HepG2 (cell line): ENCODE data around the gene GPBAR1. TPM values are rescaled to one million over a fixed set of nuclear protein-coding genes. Genes with fewer than 3 reads are reported as not detected.

Source experiments
- AGO2 ChIP-seq: fragments of 200-400 bp; formaldehyde crosslinking; optimal IDR thresholded peaks from 2 replicates; pipeline ENCODE3; 2017; ENCODE audit warnings: mild to moderate bottlenecking, low read depth, low read length, moderate library complexity
- ARNT2 ChIP-seq: sonication (generic); formaldehyde crosslinking; IDR thresholded peaks from 2 replicates; pipeline ENCODE4 v1.8.0; 2022; ENCODE audit warnings: mild to moderate bottlenecking, low read depth, missing genetic modification reagents, moderate library complexity
- DPF2 ChIP-seq: sonication (generic); formaldehyde crosslinking; IDR thresholded peaks from 2 replicates; pipeline ENCODE4 v1.4.0; 2020; ENCODE audit warnings: mild to moderate bottlenecking, low read depth, missing genetic modification reagents, borderline replicate concordance
- ETV6 ChIP-seq: sonication (generic); formaldehyde crosslinking; conservative IDR thresholded peaks from 2 replicates; pipeline ENCODE4 v1.4.0; 2020; ENCODE audit warnings: missing genetic modification reagents
- GFI1 ChIP-seq: sonication (generic); formaldehyde crosslinking; IDR thresholded peaks from 2 replicates; pipeline ENCODE4 v1.5.0; 2020; ENCODE audit warnings: missing genetic modification reagents, mild to moderate bottlenecking, borderline replicate concordance
- GZF1 ChIP-seq: sonication (generic); formaldehyde crosslinking; IDR thresholded peaks from 2 replicates; pipeline ENCODE4 v1.5.1; 2020; ENCODE audit warnings: mild to moderate bottlenecking, missing genetic modification reagents
- NFKB2 ChIP-seq: sonication (generic); formaldehyde crosslinking; IDR thresholded peaks from 2 replicates; pipeline ENCODE4 v1.4.0; 2020; ENCODE audit warnings: missing genetic modification reagents, borderline replicate concordance
- PHF8 ChIP-seq: sonication (generic); formaldehyde crosslinking; IDR thresholded peaks from 2 replicates; pipeline ENCODE4 v1.5.0; 2020; ENCODE audit warnings: missing genetic modification reagents
- PRPF4 ChIP-seq: fragments of 200-400 bp; formaldehyde crosslinking; IDR thresholded peaks from 2 replicates; pipeline ENCODE4 v1.6.1; 2016; ENCODE audit warnings: low read length, low read depth; ENCODE audit not compliant: poor library complexity, severe bottlenecking
- STAG1 ChIP-seq: sonication (generic); formaldehyde crosslinking; IDR thresholded peaks from 2 replicates; pipeline ENCODE4 v1.4.0; 2020; ENCODE audit warnings: missing genetic modification reagents
- ZNF224 ChIP-seq: sonication (generic); formaldehyde crosslinking; IDR thresholded peaks from 2 replicates; pipeline ENCODE4 v1.5.0; 2020; ENCODE audit warnings: mild to moderate bottlenecking, missing genetic modification reagents
- ZSCAN9 ChIP-seq: IDR thresholded peaks from 2 replicates; pipeline ENCODE4 v1.6.1; 2016; ENCODE audit warnings: borderline replicate concordance
- polyA plus RNA-seq, 8 experiments: library from polyadenylated mRNA; depleted of rRNA in 3 of 8; stranded (reverse) in 7 of 8; unstranded in 1 of 8; fragments of >200 nt; fragmentation: Illumina TruSeq in 4 of 8; extraction: Trizol in 4 of 8; gene quantifications; 2 replicates each; pipeline versions ENCODE4 v1.2.1 to v1.2.3, GENCODE V29; 2011 to 2016; ENCODE audit warnings: low read depth in 4 of 8, missing spikeins in 1 of 8, mixed read lengths in 1 of 8; ENCODE audit not compliant: insufficient read depth in 1 of 8
- total RNA-seq, 5 experiments: library from RNA; depleted of rRNA; stranded (reverse); fragments of >200 nt; fragmentation: Illumina TruSeq; extraction: Trizol; gene quantifications; 2 replicates each; pipeline ENCODE4 v1.2.3, GENCODE V29; 2016; ENCODE audit warnings: low read depth in 1 of 5
- TF ChIP-seq, protein P1 (sequence below): sonication (generic); formaldehyde crosslinking; IDR thresholded peaks from 2 replicates; pipeline ENCODE4 v1.8.0; 2022; ENCODE audit warnings: mild to moderate bottlenecking, missing genetic modification reagents; ENCODE audit not compliant: insufficient replicate concordance
- TF ChIP-seq, protein P2 (sequence below): sonication (generic); formaldehyde crosslinking; IDR thresholded peaks from 2 replicates; pipeline ENCODE4 v1.5.0; 2020; ENCODE audit warnings: mild to moderate bottlenecking, missing genetic modification reagents, borderline replicate concordance
- TF ChIP-seq, protein P3 (sequence below): sonication (generic); formaldehyde crosslinking; IDR thresholded peaks from 2 replicates; pipeline ENCODE4 v1.5.0; 2020; ENCODE audit warnings: mild to moderate bottlenecking, missing genetic modification reagents, borderline replicate concordance
- TF ChIP-seq, protein P4 (sequence below): sonication (generic); formaldehyde crosslinking; IDR thresholded peaks from 2 replicates; pipeline ENCODE4 v1.9.0; 2022; ENCODE audit warnings: missing genetic modification reagents, mild to moderate bottlenecking, borderline replicate concordance
- TF ChIP-seq, protein P5 (sequence below): sonication (generic); formaldehyde crosslinking; IDR thresholded peaks from 2 replicates; pipeline ENCODE4 v1.8.0; 2022; ENCODE audit warnings: missing genetic modification reagents, mild to moderate bottlenecking, inconsistent platforms, borderline replicate concordance

GPBAR1 gene
- total and polyA plus RNA-seq, 2 of the 13 experiments (the other 11 are each of a cell fraction or from before 2014, with no cell fraction given): 0.05 to 0.09 TPM

DNA sequence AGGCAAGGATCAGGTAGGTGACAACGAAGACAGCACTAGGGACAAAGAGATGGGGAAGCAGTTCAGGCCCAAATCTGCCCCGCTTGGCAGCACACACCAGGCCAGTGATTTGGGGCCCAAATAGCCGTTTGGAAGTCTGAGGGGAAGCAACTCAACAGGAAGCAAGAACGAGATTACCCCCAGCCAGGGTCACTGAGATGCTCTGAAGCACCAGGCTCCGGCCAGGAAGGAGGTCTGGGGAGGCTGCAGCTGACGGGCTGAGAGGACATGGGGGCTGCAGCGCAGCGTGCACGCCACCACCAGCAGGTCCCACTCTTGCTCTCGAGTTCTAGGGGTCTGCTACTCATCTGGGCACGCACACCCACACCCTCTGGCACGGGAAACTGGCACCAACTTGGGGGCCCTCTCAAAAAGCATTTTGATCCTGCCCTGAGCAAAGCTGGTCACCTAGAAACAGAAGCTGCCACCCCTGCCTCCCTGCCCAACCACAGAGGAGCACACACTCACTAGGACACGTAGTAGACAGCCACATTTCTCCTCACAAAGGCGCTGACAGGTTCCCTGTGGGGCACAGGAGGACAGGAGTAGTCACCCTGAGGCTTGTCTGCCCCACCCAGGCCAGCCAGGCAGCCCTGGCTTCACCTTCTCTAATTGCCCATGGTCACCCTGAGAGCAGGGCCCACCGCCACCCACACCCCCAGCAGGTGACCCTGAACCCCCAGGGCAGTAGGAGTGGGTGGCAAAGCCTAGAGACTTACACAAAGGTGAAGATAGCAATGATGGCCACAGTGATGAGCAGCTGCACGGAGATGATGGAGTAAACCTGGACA lies 17.9 kb downstream of the GPBAR1 start (continued):
- TF ChIP-seq, protein P1, sequence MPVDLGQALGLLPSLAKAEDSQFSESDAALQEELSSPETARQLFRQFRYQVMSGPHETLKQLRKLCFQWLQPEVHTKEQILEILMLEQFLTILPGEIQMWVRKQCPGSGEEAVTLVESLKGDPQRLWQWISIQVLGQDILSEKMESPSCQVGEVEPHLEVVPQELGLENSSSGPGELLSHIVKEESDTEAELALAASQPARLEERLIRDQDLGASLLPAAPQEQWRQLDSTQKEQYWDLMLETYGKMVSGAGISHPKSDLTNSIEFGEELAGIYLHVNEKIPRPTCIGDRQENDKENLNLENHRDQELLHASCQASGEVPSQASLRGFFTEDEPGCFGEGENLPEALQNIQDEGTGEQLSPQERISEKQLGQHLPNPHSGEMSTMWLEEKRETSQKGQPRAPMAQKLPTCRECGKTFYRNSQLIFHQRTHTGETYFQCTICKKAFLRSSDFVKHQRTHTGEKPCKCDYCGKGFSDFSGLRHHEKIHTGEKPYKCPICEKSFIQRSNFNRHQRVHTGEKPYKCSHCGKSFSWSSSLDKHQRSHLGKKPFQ (CRISPR knock-in tag): no peak
- TF ChIP-seq AGO2 (peak; percentile 82), STAG1 (no peak), GZF1 (CRISPR knock-in tag) (no peak), ZNF224 (CRISPR knock-in tag) (no peak), PHF8 (CRISPR knock-in tag) (no peak), PRPF4 (no peak), GFI1 (CRISPR knock-in tag) (peak; percentile 27; the same call in 1 of the 2 replicates), NFKB2 (CRISPR knock-in tag) (no peak), ETV6 (CRISPR knock-in tag) (no peak), DPF2 (CRISPR knock-in tag) (no peak), ARNT2 (CRISPR knock-in tag) (no peak), ZSCAN9 (no peak)
- TF ChIP-seq, protein P2, sequence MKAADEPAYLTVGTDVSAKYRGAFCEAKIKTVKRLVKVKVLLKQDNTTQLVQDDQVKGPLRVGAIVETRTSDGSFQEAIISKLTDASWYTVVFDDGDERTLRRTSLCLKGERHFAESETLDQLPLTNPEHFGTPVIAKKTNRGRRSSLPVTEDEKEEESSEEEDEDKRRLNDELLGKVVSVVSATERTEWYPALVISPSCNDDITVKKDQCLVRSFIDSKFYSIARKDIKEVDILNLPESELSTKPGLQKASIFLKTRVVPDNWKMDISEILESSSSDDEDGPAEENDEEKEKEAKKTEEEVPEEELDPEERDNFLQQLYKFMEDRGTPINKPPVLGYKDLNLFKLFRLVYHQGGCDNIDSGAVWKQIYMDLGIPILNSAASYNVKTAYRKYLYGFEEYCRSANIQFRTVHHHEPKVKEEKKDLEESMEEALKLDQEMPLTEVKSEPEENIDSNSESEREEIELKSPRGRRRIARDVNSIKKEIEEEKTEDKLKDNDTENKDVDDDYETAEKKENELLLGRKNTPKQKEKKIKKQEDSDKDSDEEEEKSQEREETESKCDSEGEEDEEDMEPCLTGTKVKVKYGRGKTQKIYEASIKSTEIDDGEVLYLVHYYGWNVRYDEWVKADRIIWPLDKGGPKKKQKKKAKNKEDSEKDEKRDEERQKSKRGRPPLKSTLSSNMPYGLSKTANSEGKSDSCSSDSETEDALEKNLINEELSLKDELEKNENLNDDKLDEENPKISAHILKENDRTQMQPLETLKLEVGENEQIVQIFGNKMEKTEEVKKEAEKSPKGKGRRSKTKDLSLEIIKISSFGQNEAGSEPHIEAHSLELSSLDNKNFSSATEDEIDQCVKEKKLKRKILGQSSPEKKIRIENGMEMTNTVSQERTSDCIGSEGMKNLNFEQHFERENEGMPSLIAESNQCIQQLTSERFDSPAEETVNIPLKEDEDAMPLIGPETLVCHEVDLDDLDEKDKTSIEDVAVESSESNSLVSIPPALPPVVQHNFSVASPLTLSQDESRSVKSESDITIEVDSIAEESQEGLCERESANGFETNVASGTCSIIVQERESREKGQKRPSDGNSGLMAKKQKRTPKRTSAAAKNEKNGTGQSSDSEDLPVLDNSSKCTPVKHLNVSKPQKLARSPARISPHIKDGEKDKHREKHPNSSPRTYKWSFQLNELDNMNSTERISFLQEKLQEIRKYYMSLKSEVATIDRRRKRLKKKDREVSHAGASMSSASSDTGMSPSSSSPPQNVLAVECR (CRISPR knock-in tag): no peak
- TF ChIP-seq, protein P3, sequence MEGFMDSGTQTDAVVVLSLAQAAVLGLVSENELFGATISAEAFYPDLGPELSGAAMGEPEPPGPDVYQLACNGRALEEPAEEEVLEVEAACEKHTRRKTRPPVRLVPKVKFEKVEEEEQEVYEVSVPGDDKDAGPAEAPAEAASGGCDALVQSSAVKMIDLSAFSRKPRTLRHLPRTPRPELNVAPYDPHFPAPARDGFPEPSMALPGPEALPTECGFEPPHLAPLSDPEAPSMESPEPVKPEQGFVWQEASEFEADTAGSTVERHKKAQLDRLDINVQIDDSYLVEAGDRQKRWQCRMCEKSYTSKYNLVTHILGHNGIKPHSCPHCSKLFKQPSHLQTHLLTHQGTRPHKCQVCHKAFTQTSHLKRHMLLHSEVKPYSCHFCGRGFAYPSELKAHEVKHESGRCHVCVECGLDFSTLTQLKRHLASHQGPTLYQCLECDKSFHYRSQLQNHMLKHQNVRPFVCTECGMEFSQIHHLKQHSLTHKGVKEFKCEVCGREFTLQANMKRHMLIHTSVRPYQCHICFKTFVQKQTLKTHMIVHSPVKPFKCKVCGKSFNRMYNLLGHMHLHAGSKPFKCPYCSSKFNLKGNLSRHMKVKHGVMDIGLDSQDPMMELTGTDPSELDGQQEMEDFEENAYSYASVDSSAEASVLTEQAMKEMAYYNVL (CRISPR knock-in tag): no peak
- TF ChIP-seq, protein P4, sequence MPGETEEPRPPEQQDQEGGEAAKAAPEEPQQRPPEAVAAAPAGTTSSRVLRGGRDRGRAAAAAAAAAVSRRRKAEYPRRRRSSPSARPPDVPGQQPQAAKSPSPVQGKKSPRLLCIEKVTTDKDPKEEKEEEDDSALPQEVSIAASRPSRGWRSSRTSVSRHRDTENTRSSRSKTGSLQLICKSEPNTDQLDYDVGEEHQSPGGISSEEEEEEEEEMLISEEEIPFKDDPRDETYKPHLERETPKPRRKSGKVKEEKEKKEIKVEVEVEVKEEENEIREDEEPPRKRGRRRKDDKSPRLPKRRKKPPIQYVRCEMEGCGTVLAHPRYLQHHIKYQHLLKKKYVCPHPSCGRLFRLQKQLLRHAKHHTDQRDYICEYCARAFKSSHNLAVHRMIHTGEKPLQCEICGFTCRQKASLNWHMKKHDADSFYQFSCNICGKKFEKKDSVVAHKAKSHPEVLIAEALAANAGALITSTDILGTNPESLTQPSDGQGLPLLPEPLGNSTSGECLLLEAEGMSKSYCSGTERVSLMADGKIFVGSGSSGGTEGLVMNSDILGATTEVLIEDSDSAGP: no peak
- TF ChIP-seq, protein P5, sequence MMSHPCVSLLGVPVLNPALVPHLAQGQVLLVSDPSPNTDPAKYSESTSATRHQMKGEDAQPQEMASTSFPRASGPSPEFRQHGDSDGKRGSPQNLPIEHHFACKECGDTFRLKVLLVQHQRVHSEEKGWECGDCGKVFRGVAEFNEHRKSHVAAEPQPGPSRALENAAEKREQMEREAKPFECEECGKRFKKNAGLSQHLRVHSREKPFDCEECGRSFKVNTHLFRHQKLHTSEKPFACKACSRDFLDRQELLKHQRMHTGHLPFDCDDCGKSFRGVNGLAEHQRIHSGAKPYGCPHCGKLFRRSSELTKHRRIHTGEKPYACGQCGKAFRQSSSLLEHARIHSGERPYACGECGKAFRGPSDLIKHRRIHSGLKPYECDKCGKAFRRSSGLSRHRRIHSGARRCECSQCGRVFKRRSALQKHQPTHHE: no peak
